K562 (cell line): ENCODE results near the gene COA3. TPM values are rescaled to one million over a fixed set of nuclear protein-coding genes. Genes with fewer than 3 reads are reported as not detected.

Experiments
- ATAC-seq: fragments of 200-7000 bp; cut with Tn5 transposase; 3 replicates; pipeline ENCODE4 v1.9.1; 2020; ENCODE audit warnings: moderate library complexity
- BruUV-seq: library from RNA; stranded (reverse); fragments of 400-500 nt; replicated peaks from 2 replicates; lab custom pipeline; 2021; lab: Mats Ljungman, UMichigan
- CTCF ChIA-PET: fragments of 300-600 bp; formaldehyde crosslinking; extraction: SDS; loops from one replicate; lab custom pipeline; 2021; ENCODE audit warnings: low intra/inter-chr PET ratio; lab: Yijun Ruan, JAX
- POLR2A ChIA-PET: fragments of 300-600, 350-650 bp; sonication (Branson Sonifier 250); formaldehyde crosslinking; extraction: SDS; loops from one replicate; lab custom pipeline; 2021; ENCODE audit warnings: antibody characterized with exemption, inconsistent platforms; lab: Yijun Ruan, JAX
- DNase-seq, 4 experiments: peaks; one replicate each; pipeline versions ENCODE4 v3.0.0 to v3.0.0-alpha.2; 2011 to 2018; ENCODE audit warnings: low spot score in 3 of 4, mixed read lengths in 3 of 4; ENCODE audit errors: extremely low read depth in 1 of 4
- FAIRE-seq: peaks from 2 replicates; lab custom pipeline; 2011; peaks lifted over from hg19 to GRCh38; lab: Jason Lieb, UNC
- H2AFZ ChIP-seq: 2 replicates; pipeline ENCODE4 v1.6.0; 2011; ENCODE audit warnings: low read depth, low read length, control low read depth, inconsistent platforms
- H3K27ac ChIP-seq: fragments of 200-600 bp; 3 replicates; pipeline ENCODE4 v1.8.0; 2011; ENCODE audit warnings: low read depth, mild to moderate bottlenecking, control low read depth, inconsistent platforms, low read length, moderate library complexity, mixed read lengths; ENCODE audit errors: extremely low read depth
- H3K27me3 ChIP-seq, 2 experiments: fragments of 300-600 bp in 1 of 2; 2 replicates in 1 of 2; 3 replicates in 1 of 2; pipeline versions ENCODE4 v1.6.0 to v1.8.0; 2011; ENCODE audit warnings: inconsistent platforms in 2 of 2, low read length in 2 of 2, mild to moderate bottlenecking in 1 of 2, mixed read lengths in 1 of 2, moderate library complexity in 1 of 2; ENCODE audit not compliant: control insufficient read depth in 2 of 2, insufficient read depth in 2 of 2
- H3K36me3 ChIP-seq: fragments of 300-600 bp; 3 replicates; pipeline ENCODE4 v1.8.0; 2011; ENCODE audit warnings: mild to moderate bottlenecking, low read length, inconsistent platforms; ENCODE audit not compliant: control insufficient read depth, insufficient read depth
- H3K4me1 ChIP-seq, 2 experiments: fragments of 200-600 bp in 1 of 2; replicated peaks in 1 of 2; 2 replicates in 1 of 2; 3 replicates in 1 of 2; pipeline versions ENCODE4 v1.5.1 to v1.8.0; 2011; ENCODE audit warnings: inconsistent platforms in 2 of 2, low read length in 2 of 2, mild to moderate bottlenecking in 1 of 2, mixed read lengths in 1 of 2, moderate library complexity in 1 of 2; ENCODE audit not compliant: control insufficient read depth in 2 of 2, insufficient read depth in 2 of 2
- H3K4me2 ChIP-seq: 2 replicates; pipeline ENCODE4 v1.6.1; 2011; ENCODE audit warnings: low read length, control low read depth, inconsistent platforms, mixed read lengths; ENCODE audit not compliant: insufficient read depth
- H3K4me3 ChIP-seq: fragments of 200-600 bp; sonication (generic), shearing (Covaris generic); 2 replicates; pipeline ENCODE4 v1.5.1; 2016; ENCODE audit warnings: control low read depth, inconsistent platforms
- H3K79me2 ChIP-seq: fragments of 200-600 bp; 3 replicates; pipeline ENCODE4 v1.8.0; 2011; ENCODE audit warnings: low read length, inconsistent platforms; ENCODE audit not compliant: control insufficient read depth, insufficient read depth
- H3K9ac ChIP-seq, 2 experiments: 2 replicates each; pipeline versions ENCODE4 v1.6.0 to v1.6.1; 2011; ENCODE audit warnings: low read depth in 2 of 2, low read length in 2 of 2, control low read depth in 1 of 2, inconsistent platforms in 1 of 2, mild to moderate bottlenecking in 1 of 2, mixed read lengths in 1 of 2; ENCODE audit not compliant: insufficient read depth in 1 of 2
- H3K9me1 ChIP-seq: one replicate; pipeline ENCODE4 v1.6.0; 2011; ENCODE audit warnings: inconsistent platforms, mild to moderate bottlenecking, low read length, moderate library complexity; ENCODE audit not compliant: control insufficient read depth, insufficient read depth
- H3K9me3 ChIP-seq: replicated peaks from 2 replicates; pipeline ENCODE4 v1.5.1; 2011; ENCODE audit warnings: low read depth, low read length, inconsistent platforms; ENCODE audit not compliant: control insufficient read depth, insufficient read depth
- H4K20me1 ChIP-seq: replicated peaks from 2 replicates; pipeline ENCODE4 v1.6.1; 2011; ENCODE audit warnings: low read length, inconsistent platforms, mixed read lengths; ENCODE audit not compliant: control insufficient read depth, insufficient read depth
- CSDE1 ChIP-seq, 2 experiments: fragments of 450-650 bp; IDR thresholded peaks; 2 replicates each; pipeline ENCODE4 v1.6.1; 2016; ENCODE audit warnings: mild to moderate bottlenecking in 1 of 2
- ZNF668 ChIP-seq: fragments of 250-450 bp; sonication (Bioruptor Pico); IDR thresholded peaks from 2 replicates; pipeline ENCODE4 v1.8.0; 2022; ENCODE audit warnings: mild to moderate bottlenecking, inconsistent platforms
- WGBS: fragments of 100-300 bp; shearing (Covaris generic); methylation state at CpG from one replicate; pipeline ENCODE4 v1.1.6; 2016; ENCODE audit warnings: low coverage, mixed read lengths; ENCODE audit not compliant: insufficient coverage; ENCODE audit errors: missing lambda C conversion rate; 5-methylcytosine and 5-hydroxymethylcytosine counted together
- in situ Hi-C: fragments of 300-500 bp; cut with MboI; formaldehyde crosslinking; loops from 4 replicates; pipeline ENCODE4 v1.15.0; 2018; ENCODE audit warnings: inconsistent platforms, mixed read lengths
- intact Hi-C: fragments of 100-400 bp; cut with micrococcal nuclease; formaldehyde crosslinking; loops from 2 replicates; pipeline ENCODE4 v1.14.2; 2022
- polyA plus RNA-seq, 8 experiments: library from polyadenylated mRNA; depleted of rRNA in 4 of 8; stranded (reverse) in 5 of 8; unstranded in 3 of 8; fragments of >200 nt; fragmentation: Nextera tagmentation in 2 of 8; fragmentation: Illumina TruSeq in 1 of 8; extraction: Ambion mirVana in 2 of 8; extraction: Trizol in 1 of 8; gene quantifications; 2 replicates each; pipeline versions ENCODE4 v1.2.1 to v1.2.3, GENCODE V29; 2011 to 2014; ENCODE audit warnings: inconsistent platforms in 1 of 8, missing spikeins in 1 of 8
- total RNA-seq, 7 experiments: library from RNA; depleted of rRNA in 6 of 7; stranded (reverse); fragments of >200 nt in 6 of 7; fragmentation: Illumina TruSeq in 2 of 7; extraction: Trizol in 2 of 7; gene quantifications; 2 replicates each; pipeline versions ENCODE4 v1.2.1 to v1.2.3, GENCODE V29; 2011 to 2021; ENCODE audit warnings: low replicate concordance in 1 of 7
- TF ChIP-seq, protein P1 (sequence below): fragments of 450-650 bp; conservative IDR thresholded peaks from 2 replicates; pipeline ENCODE4 v1.6.1; 2016; ENCODE audit warnings: missing genetic modification characterization, low read depth, mild to moderate bottlenecking, control low read depth, missing compliant biosample characterization
- TF ChIP-seq, protein P2 (sequence below): sonication (generic); formaldehyde crosslinking; IDR thresholded peaks from 2 replicates; pipeline ENCODE4 v1.8.1; 2022; ENCODE audit warnings: missing genetic modification reagents
- TF ChIP-seq, protein P3 (sequence below): fragments of 450-650 bp; IDR thresholded peaks from 2 replicates; pipeline ENCODE4 v1.6.1; 2016; ENCODE audit warnings: mild to moderate bottlenecking, moderate library complexity

COA3 gene
- total and polyA plus RNA-seq, 9 of the 15 experiments (the other 6 are each of a cell fraction or from before 2014, with no cell fraction given) = 49.6 to 153 (median 61.4) TPM

DNA sequence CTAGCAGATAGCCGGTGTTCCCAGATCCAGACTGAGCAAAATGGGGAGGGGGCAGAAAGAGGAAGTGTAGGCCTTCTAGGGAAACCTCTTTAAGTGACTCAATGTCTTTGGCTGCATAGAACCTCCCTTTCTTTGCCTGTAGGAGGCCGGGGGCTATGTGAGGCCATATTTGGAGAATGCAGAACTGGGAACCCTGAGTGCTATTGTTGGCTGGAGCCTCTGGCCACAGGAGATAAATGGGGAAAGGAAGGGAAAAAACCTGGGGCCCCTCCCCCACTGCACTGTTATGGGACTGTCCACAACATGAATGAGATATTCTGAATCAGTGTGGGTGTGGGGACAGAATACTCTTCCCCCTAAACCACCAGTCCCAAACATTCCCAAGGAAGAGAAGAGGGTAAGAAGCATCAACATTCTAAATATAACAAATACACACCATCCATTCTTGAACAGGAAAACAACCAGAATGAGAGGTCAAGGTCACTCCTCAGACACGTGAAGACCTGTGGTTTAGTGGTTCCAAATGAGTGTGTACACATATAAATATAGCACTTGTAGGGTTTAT, 22.9 kb downstream of the COA3 start:
- Histone ChIP-seq H3K4me1 (peaks cover 48 to 56% of the 10 kb centered on the region in 2 experiments), H3K27me3 (no peaks in the 10 kb centered on the region), H2AFZ (no peak overlapping the region), H3K9me1 (no peaks in the 10 kb centered on the region), H3K36me3 (peaks cover 50% of the 10 kb centered on the region), H3K4me2 (peak overlapping the region; percentile 56), H3K9ac (peak overlapping the region; percentile 2 to 88; a peak in 3 of 4 replicates), H3K79me2 (peaks cover 25% of the 10 kb centered on the region), H3K9me3 (no peaks in the 10 kb centered on the region), H4K20me1 (no peaks in the 10 kb centered on the region), H3K27ac (peak overlapping the region; percentile 85), H3K4me3 (no peak overlapping the region)
- ChIA-PET POLR2A (no interaction called here), CTCF (interaction anchor here (0.8 kb wide), 1 partner anchor 197 kb away, joined by 5 read pairs; no protein-coding TSS in a partner anchor)
- BruUV-seq = no TSS peak
- DNase-seq = peak; percentile 47 to 91 (median 63)
- WGBS = 6% methylated on average over 3 of the region's 3 CpGs
- FAIRE-seq = peak; percentile 86
- ATAC-seq = peak; percentile 36
- intact Hi-C loops = loop anchor here (2.0 kb wide), 1 partner anchor 49 kb away; the partner anchor contains the start of gene BECN1
- in situ Hi-C loops = no loop called here
- TF ChIP-seq, protein P1, sequence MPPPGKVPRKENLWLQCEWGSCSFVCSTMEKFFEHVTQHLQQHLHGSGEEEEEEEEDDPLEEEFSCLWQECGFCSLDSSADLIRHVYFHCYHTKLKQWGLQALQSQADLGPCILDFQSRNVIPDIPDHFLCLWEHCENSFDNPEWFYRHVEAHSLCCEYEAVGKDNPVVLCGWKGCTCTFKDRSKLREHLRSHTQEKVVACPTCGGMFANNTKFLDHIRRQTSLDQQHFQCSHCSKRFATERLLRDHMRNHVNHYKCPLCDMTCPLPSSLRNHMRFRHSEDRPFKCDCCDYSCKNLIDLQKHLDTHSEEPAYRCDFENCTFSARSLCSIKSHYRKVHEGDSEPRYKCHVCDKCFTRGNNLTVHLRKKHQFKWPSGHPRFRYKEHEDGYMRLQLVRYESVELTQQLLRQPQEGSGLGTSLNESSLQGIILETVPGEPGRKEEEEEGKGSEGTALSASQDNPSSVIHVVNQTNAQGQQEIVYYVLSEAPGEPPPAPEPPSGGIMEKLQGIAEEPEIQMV (tag) = no peak
- TF ChIP-seq, protein P2, sequence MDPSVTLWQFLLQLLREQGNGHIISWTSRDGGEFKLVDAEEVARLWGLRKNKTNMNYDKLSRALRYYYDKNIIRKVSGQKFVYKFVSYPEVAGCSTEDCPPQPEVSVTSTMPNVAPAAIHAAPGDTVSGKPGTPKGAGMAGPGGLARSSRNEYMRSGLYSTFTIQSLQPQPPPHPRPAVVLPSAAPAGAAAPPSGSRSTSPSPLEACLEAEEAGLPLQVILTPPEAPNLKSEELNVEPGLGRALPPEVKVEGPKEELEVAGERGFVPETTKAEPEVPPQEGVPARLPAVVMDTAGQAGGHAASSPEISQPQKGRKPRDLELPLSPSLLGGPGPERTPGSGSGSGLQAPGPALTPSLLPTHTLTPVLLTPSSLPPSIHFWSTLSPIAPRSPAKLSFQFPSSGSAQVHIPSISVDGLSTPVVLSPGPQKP (CRISPR knock-in tag) = no peak
- TF ChIP-seq CSDE1 (IDR thresholded peaks at IDR 0.05) (no peak), ZNF668 (CRISPR knock-in tag) (no peak)
- TF ChIP-seq, protein P3, sequence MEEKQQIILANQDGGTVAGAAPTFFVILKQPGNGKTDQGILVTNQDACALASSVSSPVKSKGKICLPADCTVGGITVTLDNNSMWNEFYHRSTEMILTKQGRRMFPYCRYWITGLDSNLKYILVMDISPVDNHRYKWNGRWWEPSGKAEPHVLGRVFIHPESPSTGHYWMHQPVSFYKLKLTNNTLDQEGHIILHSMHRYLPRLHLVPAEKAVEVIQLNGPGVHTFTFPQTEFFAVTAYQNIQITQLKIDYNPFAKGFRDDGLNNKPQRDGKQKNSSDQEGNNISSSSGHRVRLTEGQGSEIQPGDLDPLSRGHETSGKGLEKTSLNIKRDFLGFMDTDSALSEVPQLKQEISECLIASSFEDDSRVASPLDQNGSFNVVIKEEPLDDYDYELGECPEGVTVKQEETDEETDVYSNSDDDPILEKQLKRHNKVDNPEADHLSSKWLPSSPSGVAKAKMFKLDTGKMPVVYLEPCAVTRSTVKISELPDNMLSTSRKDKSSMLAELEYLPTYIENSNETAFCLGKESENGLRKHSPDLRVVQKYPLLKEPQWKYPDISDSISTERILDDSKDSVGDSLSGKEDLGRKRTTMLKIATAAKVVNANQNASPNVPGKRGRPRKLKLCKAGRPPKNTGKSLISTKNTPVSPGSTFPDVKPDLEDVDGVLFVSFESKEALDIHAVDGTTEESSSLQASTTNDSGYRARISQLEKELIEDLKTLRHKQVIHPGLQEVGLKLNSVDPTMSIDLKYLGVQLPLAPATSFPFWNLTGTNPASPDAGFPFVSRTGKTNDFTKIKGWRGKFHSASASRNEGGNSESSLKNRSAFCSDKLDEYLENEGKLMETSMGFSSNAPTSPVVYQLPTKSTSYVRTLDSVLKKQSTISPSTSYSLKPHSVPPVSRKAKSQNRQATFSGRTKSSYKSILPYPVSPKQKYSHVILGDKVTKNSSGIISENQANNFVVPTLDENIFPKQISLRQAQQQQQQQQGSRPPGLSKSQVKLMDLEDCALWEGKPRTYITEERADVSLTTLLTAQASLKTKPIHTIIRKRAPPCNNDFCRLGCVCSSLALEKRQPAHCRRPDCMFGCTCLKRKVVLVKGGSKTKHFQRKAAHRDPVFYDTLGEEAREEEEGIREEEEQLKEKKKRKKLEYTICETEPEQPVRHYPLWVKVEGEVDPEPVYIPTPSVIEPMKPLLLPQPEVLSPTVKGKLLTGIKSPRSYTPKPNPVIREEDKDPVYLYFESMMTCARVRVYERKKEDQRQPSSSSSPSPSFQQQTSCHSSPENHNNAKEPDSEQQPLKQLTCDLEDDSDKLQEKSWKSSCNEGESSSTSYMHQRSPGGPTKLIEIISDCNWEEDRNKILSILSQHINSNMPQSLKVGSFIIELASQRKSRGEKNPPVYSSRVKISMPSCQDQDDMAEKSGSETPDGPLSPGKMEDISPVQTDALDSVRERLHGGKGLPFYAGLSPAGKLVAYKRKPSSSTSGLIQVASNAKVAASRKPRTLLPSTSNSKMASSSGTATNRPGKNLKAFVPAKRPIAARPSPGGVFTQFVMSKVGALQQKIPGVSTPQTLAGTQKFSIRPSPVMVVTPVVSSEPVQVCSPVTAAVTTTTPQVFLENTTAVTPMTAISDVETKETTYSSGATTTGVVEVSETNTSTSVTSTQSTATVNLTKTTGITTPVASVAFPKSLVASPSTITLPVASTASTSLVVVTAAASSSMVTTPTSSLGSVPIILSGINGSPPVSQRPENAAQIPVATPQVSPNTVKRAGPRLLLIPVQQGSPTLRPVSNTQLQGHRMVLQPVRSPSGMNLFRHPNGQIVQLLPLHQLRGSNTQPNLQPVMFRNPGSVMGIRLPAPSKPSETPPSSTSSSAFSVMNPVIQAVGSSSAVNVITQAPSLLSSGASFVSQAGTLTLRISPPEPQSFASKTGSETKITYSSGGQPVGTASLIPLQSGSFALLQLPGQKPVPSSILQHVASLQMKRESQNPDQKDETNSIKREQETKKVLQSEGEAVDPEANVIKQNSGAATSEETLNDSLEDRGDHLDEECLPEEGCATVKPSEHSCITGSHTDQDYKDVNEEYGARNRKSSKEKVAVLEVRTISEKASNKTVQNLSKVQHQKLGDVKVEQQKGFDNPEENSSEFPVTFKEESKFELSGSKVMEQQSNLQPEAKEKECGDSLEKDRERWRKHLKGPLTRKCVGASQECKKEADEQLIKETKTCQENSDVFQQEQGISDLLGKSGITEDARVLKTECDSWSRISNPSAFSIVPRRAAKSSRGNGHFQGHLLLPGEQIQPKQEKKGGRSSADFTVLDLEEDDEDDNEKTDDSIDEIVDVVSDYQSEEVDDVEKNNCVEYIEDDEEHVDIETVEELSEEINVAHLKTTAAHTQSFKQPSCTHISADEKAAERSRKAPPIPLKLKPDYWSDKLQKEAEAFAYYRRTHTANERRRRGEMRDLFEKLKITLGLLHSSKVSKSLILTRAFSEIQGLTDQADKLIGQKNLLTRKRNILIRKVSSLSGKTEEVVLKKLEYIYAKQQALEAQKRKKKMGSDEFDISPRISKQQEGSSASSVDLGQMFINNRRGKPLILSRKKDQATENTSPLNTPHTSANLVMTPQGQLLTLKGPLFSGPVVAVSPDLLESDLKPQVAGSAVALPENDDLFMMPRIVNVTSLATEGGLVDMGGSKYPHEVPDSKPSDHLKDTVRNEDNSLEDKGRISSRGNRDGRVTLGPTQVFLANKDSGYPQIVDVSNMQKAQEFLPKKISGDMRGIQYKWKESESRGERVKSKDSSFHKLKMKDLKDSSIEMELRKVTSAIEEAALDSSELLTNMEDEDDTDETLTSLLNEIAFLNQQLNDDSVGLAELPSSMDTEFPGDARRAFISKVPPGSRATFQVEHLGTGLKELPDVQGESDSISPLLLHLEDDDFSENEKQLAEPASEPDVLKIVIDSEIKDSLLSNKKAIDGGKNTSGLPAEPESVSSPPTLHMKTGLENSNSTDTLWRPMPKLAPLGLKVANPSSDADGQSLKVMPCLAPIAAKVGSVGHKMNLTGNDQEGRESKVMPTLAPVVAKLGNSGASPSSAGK = no peak
